Sigmoid colon (tissue), 4 donors: ENCODE measurements around the gene B4GALT4.

Experiments
- CTCF ChIP-seq, 4 experiments: fragments of 450-650 bp in 3 of 4; fragments of 200-600 bp in 1 of 4; IDR thresholded peaks; one replicate each; pipeline ENCODE4 v1.5.1; 2016 to 2019; ENCODE audit warnings: antibody characterized with exemption in 4 of 4, mild to moderate bottlenecking in 3 of 4, moderate library complexity in 2 of 4
- EP300 ChIP-seq, 4 donors: sonication (generic); formaldehyde crosslinking; IDR thresholded peaks; one replicate each; pipeline ENCODE4 v1.6.1; 2017; ENCODE audit warnings: antibody characterized with exemption in 4 of 4
- POLR2A ChIP-seq, 2 donors: fragments of 450-650 bp; IDR thresholded peaks; one replicate each; pipeline ENCODE4 v1.6.1; 2016; ENCODE audit warnings: antibody characterized with exemption in 2 of 2, mild to moderate bottlenecking in 2 of 2, moderate library complexity in 2 of 2
- POLR2AphosphoS5 ChIP-seq, 4 donors: sonication (generic); formaldehyde crosslinking; IDR thresholded peaks; one replicate each; pipeline ENCODE4 v1.6.1; 2017; ENCODE audit warnings: antibody characterized with exemption in 4 of 4

GRCh38 chr3:119175872-119176756, 64.6 kb downstream of the B4GALT4 start:
- no peak for TF ChIP-seq CTCF (IDR thresholded peaks at IDR 0.05)
- TF ChIP-seq POLR2A (IDR thresholded peaks at IDR 0.05) = no peak
- no peak for TF ChIP-seq POLR2AphosphoS5 (IDR thresholded peaks at IDR 0.05)
- no peak for TF ChIP-seq EP300 (IDR thresholded peaks at IDR 0.05)
